ENCODE measurements around the gene KRT17.
"Not testable (repeated sequence)": the region's sequence is repeated elsewhere in the genome, so short reads cannot be mapped to it uniquely, and the experiment has no call there.

- not testable (repeated sequence) for TF ChIP-seq CTCF (conservative IDR thresholded peaks at IDR 0.05 in 1 of 2, IDR thresholded peaks at IDR 0.05 in 1 of 2; ENCODE audit: low read depth in 1 of 2, low read length in 2 of 2); EZH2 (IDR thresholded peaks at IDR 0.05; ENCODE audit: low read length, missing control alignments)
Observed at GRCh38 chr17:41623184-41623861, 1.1 kb downstream of the KRT17 start.
